ENCODE results near the gene NUDCD3. TPM values are rescaled to one million over a fixed set of nuclear protein-coding genes. Genes with fewer than 3 reads are reported as not detected.

The NUDCD3 gene
- total RNA-seq = 10 to 100 TPM; 34.6 to 97.9 (median 70.0) TPM
- polyA plus RNA-seq = 10 to 100 TPM; 21.7 to 31.5 (median 23.8) TPM
- long read RNA-seq, donor 1, full-length matches to known transcripts = 11 of 11 reads
- long read RNA-seq, donor 1, partial matches to known transcripts = 0 of 11 reads
- long read RNA-seq, donor 1, other reads (novel, unspliced or antisense) = 0 of 11 reads
- long read RNA-seq, donor 2, full-length matches to known transcripts = 11 of 568 reads
- long read RNA-seq, donor 2, partial matches to known transcripts = 557 of 568 reads
- long read RNA-seq, donor 2, other reads (novel, unspliced or antisense) = 0 of 568 reads

GRCh38 chr7:44490351-44491200, at the start of gene NUDCD3:
TSS of gene NUDCD3 (minus strand) at chr7:44490658. CDS start at chr7:44490600, 58 bp downstream.
- Histone ChIP-seq H3K4me3 (peak within 1 kb of the TSS; percentile 75 to 91 (median 83)), H3K9me3 (no peaks in the 10 kb centered on the region), H3K27me3 (replicated peaks in 1 of 7) (peaks cover 0 to 4% (median 0%) of the 10 kb centered on the region in 7 donors), H3K4me1 (peaks cover 23 to 53% (median 47%) of the 10 kb centered on the region in 6 donors), H3K27ac (peak within 1 kb of the TSS; percentile 95 to 100 (median 98)), H3K36me3 (peaks cover 0 to 3% (median 0%) of the 10 kb centered on the region in 6 donors)
- intact Hi-C loops (cut with DNase I; ENCODE audit: low total_unique reads) = no loop called here
- TF ChIP-seq CTCF (IDR thresholded peaks at IDR 0.05 in 8 of 11, conservative IDR thresholded peaks at IDR 0.05 in 3 of 11) = peak in 5 of 11 experiments; percentile 15 to 50 (median 29)
- peak; percentile 75 to 90 (median 84) for TF ChIP-seq POLR2AphosphoS5 (IDR thresholded peaks at IDR 0.05)
- TF ChIP-seq POLR2A (IDR thresholded peaks at IDR 0.05) = peak in 1 of 3 donors; percentile 8
- WGBS, 5 donors = 0 to 1% (median 0%) methylated on average over 32 to 63 of the region's 63 CpGs
- DNase-seq = peak; percentile 95

GRCh38 chr7:44539669-44540506, 49.4 kb upstream of the NUDCD3 start:
- intact Hi-C loops (cut with DNase I; ENCODE audit: low total_unique reads) = no loop called here
- no peaks in the 10 kb centered on the region for H3K4me1 ChIP-seq
- TF ChIP-seq POLR2AphosphoS5 (IDR thresholded peaks at IDR 0.05) = no peak
- H3K4me3 ChIP-seq = no peak overlapping the region
- WGBS, 5 donors = 86 to 93% (median 89%) methylated on average over 26 to 27 of the region's 27 CpGs
- peak; percentile 55 for DNase-seq
- H3K36me3 ChIP-seq = no peaks in the 10 kb centered on the region
- H3K9me3 ChIP-seq = no peaks in the 10 kb centered on the region
- H3K27ac ChIP-seq = no peak overlapping the region
- H3K27me3 ChIP-seq (replicated peaks in 1 of 7) = no peaks in the 10 kb centered on the region

- TF ChIP-seq POLR2AphosphoS5 (IDR thresholded peaks at IDR 0.05) (no peak), CTCF (IDR thresholded peaks at IDR 0.05 in 8 of 11, conservative IDR thresholded peaks at IDR 0.05 in 3 of 11) (no peak), POLR2A (IDR thresholded peaks at IDR 0.05) (no peak)
- intact Hi-C loops (cut with DNase I; ENCODE audit: low total_unique reads) = no loop called here
- no peaks in the 10 kb centered on the region for H3K36me3 ChIP-seq
- no peak overlapping the region for H3K4me3 ChIP-seq
- H3K4me1 ChIP-seq = no peaks in the 10 kb centered on the region
- 84 to 92% (median 90%) methylated on average over 17 to 32 of the region's 32 CpGs for WGBS, 5 donors
- H3K27ac ChIP-seq = no peak overlapping the region
- no peaks in the 10 kb centered on the region for H3K27me3 ChIP-seq (replicated peaks in 1 of 7)
- peak; percentile 50 for DNase-seq
- H3K9me3 ChIP-seq = no peaks in the 10 kb centered on the region
Measured at GRCh38 chr7:44538798-44539668, 48.6 kb upstream of the NUDCD3 start.
